Erythroblast (primary cell): ENCODE data around the gene TMEFF2.

Experiments
- GATA1 ChIP-seq: IDR thresholded peaks from 2 replicates; pipeline ENCODE4 v1.6.1; 2011; ENCODE audit warnings: low read depth, mild to moderate bottlenecking, control low read depth, low read length, moderate library complexity
- POLR2A ChIP-seq: IDR thresholded peaks from 2 replicates; pipeline ENCODE4 v1.6.1; 2011; ENCODE audit warnings: mild to moderate bottlenecking, low read length

DNA sequence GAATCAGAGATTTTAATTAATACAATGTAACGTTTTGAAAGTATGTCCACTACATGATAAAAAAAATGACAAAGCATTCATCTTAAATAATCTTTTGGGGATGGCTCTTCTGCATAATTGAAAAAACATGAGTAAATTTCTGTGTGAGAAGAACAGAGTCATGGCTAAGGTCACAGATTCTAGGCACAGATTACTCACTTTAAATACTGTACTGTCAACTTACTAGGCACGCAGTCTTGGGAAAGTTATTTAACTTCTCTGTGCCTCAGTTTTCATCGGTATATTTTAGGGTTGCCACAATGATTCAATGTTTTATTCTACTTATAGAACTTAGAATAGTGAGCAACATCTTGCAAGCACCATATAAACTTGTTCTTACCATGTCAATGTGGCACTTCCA is 49.2 kb downstream of the TMEFF2 start:
- TF ChIP-seq POLR2A: no peak
- no peak for TF ChIP-seq GATA1
